H1 (cell line): ENCODE measurements around the gene SASS6. TPM values are rescaled to one million over a fixed set of nuclear protein-coding genes. Genes with fewer than 3 reads are reported as not detected.

Experiments used
- ATF3 ChIP-seq: IDR thresholded peaks from 2 replicates; pipeline ENCODE4 v1.6.1; 2011; ENCODE audit warnings: low read depth, mild to moderate bottlenecking, low read length; ENCODE audit not compliant: insufficient read depth
- BCL11A ChIP-seq, 2 experiments: IDR thresholded peaks; one replicate each; pipeline ENCODE4 v1.6.1; 2011; ENCODE audit warnings: low read depth in 2 of 2, low read length in 2 of 2, mild to moderate bottlenecking in 2 of 2
- CREB1 ChIP-seq: IDR thresholded peaks from 2 replicates; pipeline ENCODE4 v1.6.1; 2012; ENCODE audit warnings: inconsistent platforms
- EZH2 ChIP-seq: fragments of 200-600 bp; sonication (generic); IDR thresholded peaks from 2 replicates; pipeline ENCODE4 v1.7.1; 2012; ENCODE audit warnings: low read depth, mild to moderate bottlenecking, moderate library complexity, low read length, inconsistent platforms; ENCODE audit not compliant: severe bottlenecking
- JUND ChIP-seq: IDR thresholded peaks from 2 replicates; pipeline ENCODE4 v1.6.1; 2011; ENCODE audit warnings: mild to moderate bottlenecking, improper control_type of control experiment, low read length
- POLR2AphosphoS5 ChIP-seq: IDR thresholded peaks from 2 replicates; pipeline ENCODE4 v1.6.1; 2011; ENCODE audit warnings: low read depth, low read length
- POU5F1 ChIP-seq: IDR thresholded peaks from 2 replicates; pipeline ENCODE4 v1.6.1; 2011; ENCODE audit warnings: low read depth, mild to moderate bottlenecking, low read length, moderate library complexity
- SAP30 ChIP-seq: fragments of 300-600 bp; sonication (generic); IDR thresholded peaks from 2 replicates; pipeline ENCODE4 v1.7.1; 2012; ENCODE audit warnings: low read length, moderate library complexity, mild to moderate bottlenecking, inconsistent platforms; ENCODE audit not compliant: insufficient read depth, insufficient replicate concordance
- SIN3A ChIP-seq, 2 experiments: IDR thresholded peaks in 1 of 2; conservative IDR thresholded peaks in 1 of 2; 2 replicates each; pipeline ENCODE4 v1.6.1; 2011 to 2012; ENCODE audit warnings: low read length in 2 of 2, improper control_type of control experiment in 1 of 2, low read depth in 1 of 2, mild to moderate bottlenecking in 1 of 2
- SP4 ChIP-seq: IDR thresholded peaks from 2 replicates; pipeline ENCODE4 v1.6.1; 2012; ENCODE audit warnings: low read length, inconsistent platforms
- YY1 ChIP-seq: IDR thresholded peaks from 2 replicates; pipeline ENCODE4 v1.6.1; 2011; ENCODE audit warnings: low read depth, mild to moderate bottlenecking, low read length
- polyA plus RNA-seq, 7 experiments: library from polyadenylated mRNA; depleted of rRNA in 3 of 7; stranded (reverse) in 5 of 7; unstranded in 2 of 7; fragments of >200 nt in 5 of 7; fragments of 200-250 nt in 2 of 7; gene quantifications; 1 replicate in 5 of 7; 2 replicates in 1 of 7; 4 replicates in 1 of 7; pipeline versions ENCODE4 v1.2.1 to v1.2.3, GENCODE V29; 2011 to 2013; ENCODE audit warnings: missing spikeins in 2 of 7, mixed read lengths in 2 of 7
- total RNA-seq: library from RNA; stranded (reverse); fragmentation: NEBNext Ultra II Directional; extraction: Animal tissue kit (Norgen Biotek cat#: 25700); gene quantifications from 2 replicates; pipeline ENCODE4 v1.2.1, GENCODE V29; 2021

SASS6 gene
- total and polyA plus RNA-seq, 2 of the 8 experiments (the other 6 are each of a cell fraction or from before 2014, with no cell fraction given), result 1.2 to 13.8 TPM

- TF ChIP-seq SIN3A (conservative IDR thresholded peaks at IDR 0.05 in 1 of 2, IDR thresholded peaks at IDR 0.05 in 1 of 2; ENCODE audit: low read depth in 1 of 2, low read length in 2 of 2) (no peak), CREB1 (no peak), EZH2 (no peak), POU5F1 (no peak), SP4 (no peak), BCL11A (IDR thresholded peaks at IDR 0.05; ENCODE audit: low read depth in 2 of 2, low read length in 2 of 2) (no peak), YY1 (no peak), SAP30 (no peak), POLR2AphosphoS5 (no peak), JUND (no peak), ATF3 (no peak)
Measured at GRCh38 chr1:100178091-100178490, 45.4 kb upstream of the SASS6 start, which contains the start of gene LRRC39 (continued).
